ENCODE results near the gene IL13RA2.

Gene IL13RA2

DNA sequence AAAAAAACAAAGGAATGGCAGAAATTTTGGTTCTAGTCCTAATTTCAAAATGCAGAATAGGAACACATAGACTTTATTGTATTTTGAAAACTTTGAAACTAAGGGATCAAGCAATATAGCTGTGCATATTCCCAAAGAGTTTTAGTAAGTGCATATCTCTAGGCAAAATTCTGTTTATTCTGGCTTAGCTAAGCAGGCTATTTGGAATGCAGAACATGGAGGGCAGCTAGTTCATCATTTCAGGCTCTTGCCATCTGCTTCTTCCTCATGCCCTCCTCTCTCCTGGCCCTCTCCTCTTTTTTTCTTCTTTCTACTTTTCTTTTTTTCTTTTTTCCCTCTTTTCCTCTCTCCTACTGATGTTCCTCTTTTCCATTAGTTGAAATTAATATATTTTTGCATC is 12.0 kb upstream of the IL13RA2 start:
- TF ChIP-seq, protein P1, sequence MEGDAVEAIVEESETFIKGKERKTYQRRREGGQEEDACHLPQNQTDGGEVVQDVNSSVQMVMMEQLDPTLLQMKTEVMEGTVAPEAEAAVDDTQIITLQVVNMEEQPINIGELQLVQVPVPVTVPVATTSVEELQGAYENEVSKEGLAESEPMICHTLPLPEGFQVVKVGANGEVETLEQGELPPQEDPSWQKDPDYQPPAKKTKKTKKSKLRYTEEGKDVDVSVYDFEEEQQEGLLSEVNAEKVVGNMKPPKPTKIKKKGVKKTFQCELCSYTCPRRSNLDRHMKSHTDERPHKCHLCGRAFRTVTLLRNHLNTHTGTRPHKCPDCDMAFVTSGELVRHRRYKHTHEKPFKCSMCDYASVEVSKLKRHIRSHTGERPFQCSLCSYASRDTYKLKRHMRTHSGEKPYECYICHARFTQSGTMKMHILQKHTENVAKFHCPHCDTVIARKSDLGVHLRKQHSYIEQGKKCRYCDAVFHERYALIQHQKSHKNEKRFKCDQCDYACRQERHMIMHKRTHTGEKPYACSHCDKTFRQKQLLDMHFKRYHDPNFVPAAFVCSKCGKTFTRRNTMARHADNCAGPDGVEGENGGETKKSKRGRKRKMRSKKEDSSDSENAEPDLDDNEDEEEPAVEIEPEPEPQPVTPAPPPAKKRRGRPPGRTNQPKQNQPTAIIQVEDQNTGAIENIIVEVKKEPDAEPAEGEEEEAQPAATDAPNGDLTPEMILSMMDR (IDR thresholded peaks at IDR 0.05; ENCODE audit: low read depth, low read length): no peak
- no peak for DNase-seq (ENCODE audit: extremely low read depth, low read depth)

- no peak for DNase-seq (ENCODE audit: extremely low read depth, low read depth)
- TF ChIP-seq, protein P1 (IDR thresholded peaks at IDR 0.05; ENCODE audit: low read depth, low read length): no peak
These were observed 6.4 kb upstream of the IL13RA2 start for GRCh38 chrX:115023811-115024210.

GRCh38 chrX:115023139-115023538 is 5.7 kb upstream of the IL13RA2 start:
- TF ChIP-seq, protein P1 (IDR thresholded peaks at IDR 0.05; ENCODE audit: low read depth, low read length): no peak
- DNase-seq (ENCODE audit: extremely low read depth, low read depth): peak; percentile 24

GRCh38 chrX:115021121-115021520 is 3.7 kb upstream of the IL13RA2 start:
- DNase-seq (ENCODE audit: extremely low read depth, low read depth): no peak
- TF ChIP-seq, protein P1 (IDR thresholded peaks at IDR 0.05; ENCODE audit: low read depth, low read length): no peak

DNA sequence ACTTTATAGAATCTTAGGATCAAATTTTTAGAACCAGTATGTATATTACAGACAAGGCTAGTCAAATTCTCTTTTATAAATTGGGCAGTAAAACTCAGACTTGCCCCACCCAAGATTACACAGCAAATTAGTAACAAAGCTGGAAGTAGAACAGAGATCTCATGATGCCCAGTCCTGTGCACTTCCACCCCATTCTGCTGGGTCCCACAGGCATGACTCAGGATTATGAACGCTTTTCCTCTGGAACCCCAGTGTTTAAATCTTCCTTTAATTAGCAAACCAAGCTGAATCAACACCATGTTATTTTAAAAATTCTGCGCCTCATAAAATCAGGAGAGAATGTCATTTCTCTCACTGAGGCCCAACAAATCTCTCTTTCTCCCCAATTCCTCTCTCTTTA is 1.5 kb upstream of the IL13RA2 start:
- DNase-seq (ENCODE audit: extremely low read depth, low read depth): no peak
- TF ChIP-seq, protein P1 (IDR thresholded peaks at IDR 0.05; ENCODE audit: low read depth, low read length): no peak

GRCh38 chrX:115018040-115018647 is 728 bp upstream of the IL13RA2 start:
- TF ChIP-seq, protein P1 (IDR thresholded peaks at IDR 0.05; ENCODE audit: low read depth, low read length): peak; percentile 17
- no peak for DNase-seq (ENCODE audit: extremely low read depth, low read depth)

DNA sequence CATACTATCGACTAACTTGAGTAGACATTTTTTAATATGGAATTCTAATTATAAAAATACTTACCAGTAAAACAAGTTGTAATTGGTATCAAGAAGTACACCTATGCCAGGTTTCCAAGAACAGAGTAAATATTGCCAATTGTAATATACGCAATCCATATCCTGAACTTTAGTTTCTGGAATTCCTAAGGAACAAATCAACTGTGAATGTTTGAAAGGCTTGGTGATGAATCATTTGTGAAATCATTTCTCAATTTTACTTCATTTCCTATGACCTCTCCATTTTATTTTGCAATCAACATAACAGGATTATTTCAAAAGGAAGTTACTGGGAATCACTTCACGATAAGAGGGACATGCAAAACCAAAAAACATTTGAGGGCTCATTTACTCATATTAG is 3.7 kb downstream of the IL13RA2 start:
- TF ChIP-seq, protein P1 (IDR thresholded peaks at IDR 0.05; ENCODE audit: low read depth, low read length): no peak
- no peak for DNase-seq (ENCODE audit: extremely low read depth, low read depth)
